Vagina (tissue), 2 donors: Measurements from ENCODE around the gene SLC17A2. TPM values are rescaled to one million over a fixed set of nuclear protein-coding genes. Genes with fewer than 3 reads are reported as not detected.

Experiments
- DNase-seq, 2 donors: peaks; one replicate each; pipeline ENCODE4 v3.0.0-alpha.2; 2017; ENCODE audit errors: extremely low spot score in 2 of 2
- H3K27ac ChIP-seq: fragments of 200-600 bp; sonication (generic); one replicate; pipeline ENCODE4 v1.5.1; 2019
- H3K27me3 ChIP-seq: fragments of 200-600 bp; sonication (generic); one replicate; pipeline ENCODE4 v1.5.1; 2019
- H3K36me3 ChIP-seq, 2 donors: fragments of 200-600 bp; sonication (generic); one replicate each; pipeline ENCODE4 v1.5.1; 2017 to 2019
- H3K4me1 ChIP-seq: fragments of 200-600 bp; sonication (generic); one replicate; pipeline ENCODE4 v1.5.1; 2019
- H3K4me3 ChIP-seq, 2 donors: fragments of 200-600 bp; sonication (generic); 1 replicate in 1 of 2; 2 replicates in 1 of 2; pipeline ENCODE4 v1.5.1; 2016 to 2019
- H3K9me3 ChIP-seq: fragments of 200-600 bp; sonication (generic); one replicate; pipeline ENCODE4 v1.5.1; 2019
- POLR2A ChIP-seq, 2 donors: fragments of 450-650 bp; IDR thresholded peaks; one replicate each; pipeline ENCODE4 v1.6.1; 2017; ENCODE audit warnings: antibody characterized with exemption in 2 of 2, mild to moderate bottlenecking in 2 of 2, moderate library complexity in 2 of 2
- POLR2AphosphoS5 ChIP-seq, 2 donors: sonication (generic); formaldehyde crosslinking; IDR thresholded peaks; one replicate each; pipeline ENCODE4 v1.9.0; 2017; ENCODE audit warnings: antibody characterized with exemption in 2 of 2, mild to moderate bottlenecking in 2 of 2, low read depth in 1 of 2; ENCODE audit not compliant: insufficient read depth in 1 of 2
- intact Hi-C: fragments of 100-400 bp; cut with DNase I; formaldehyde crosslinking; loops from one replicate; pipeline ENCODE4 v1.15.1; 2023
- total RNA-seq: library from RNA; depleted of rRNA; stranded (reverse); fragments of >200 nt; gene quantifications from one replicate; pipeline ENCODE4 v1.2.3, GENCODE V29; 2016
- TF ChIP-seq, protein P1 (sequence below), 3 experiments: fragments of 450-650 bp in 2 of 3; fragments of 200-600 bp in 1 of 3; sonication (generic) in 1 of 3; IDR thresholded peaks; one replicate each; pipeline ENCODE4 v1.5.1; 2017 to 2019; ENCODE audit warnings: antibody characterized with exemption in 3 of 3, mild to moderate bottlenecking in 2 of 3, moderate library complexity in 2 of 3

The SLC17A2 gene
- total RNA-seq, 1 donor from 2014 or later: not detected

DNA sequence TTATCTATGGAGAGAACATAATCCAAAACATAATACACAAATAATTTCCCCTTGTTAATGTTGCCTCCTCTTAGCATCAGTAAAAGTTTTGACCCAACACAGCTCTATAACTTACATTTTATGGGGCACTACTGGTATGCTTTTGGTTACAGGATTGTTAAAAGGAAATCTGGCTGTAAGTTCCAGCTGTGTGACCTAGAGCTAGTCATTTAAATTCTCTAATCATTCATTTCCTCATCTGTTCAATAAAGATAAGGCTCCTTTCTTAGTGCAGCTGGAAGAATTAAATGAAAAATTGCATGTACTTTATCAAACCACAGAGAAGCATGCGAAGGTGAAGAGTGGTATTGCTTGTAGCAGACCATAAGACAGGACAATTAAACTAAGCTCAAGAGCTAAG is 4.6 kb downstream of the SLC17A2 start:
- no peaks in the 10 kb centered on the region for H3K36me3 ChIP-seq
- TF ChIP-seq POLR2AphosphoS5 (IDR thresholded peaks at IDR 0.05; ENCODE audit: insufficient read depth in 1 of 2, low read depth in 1 of 2): no peak
- TF ChIP-seq, protein P1, sequence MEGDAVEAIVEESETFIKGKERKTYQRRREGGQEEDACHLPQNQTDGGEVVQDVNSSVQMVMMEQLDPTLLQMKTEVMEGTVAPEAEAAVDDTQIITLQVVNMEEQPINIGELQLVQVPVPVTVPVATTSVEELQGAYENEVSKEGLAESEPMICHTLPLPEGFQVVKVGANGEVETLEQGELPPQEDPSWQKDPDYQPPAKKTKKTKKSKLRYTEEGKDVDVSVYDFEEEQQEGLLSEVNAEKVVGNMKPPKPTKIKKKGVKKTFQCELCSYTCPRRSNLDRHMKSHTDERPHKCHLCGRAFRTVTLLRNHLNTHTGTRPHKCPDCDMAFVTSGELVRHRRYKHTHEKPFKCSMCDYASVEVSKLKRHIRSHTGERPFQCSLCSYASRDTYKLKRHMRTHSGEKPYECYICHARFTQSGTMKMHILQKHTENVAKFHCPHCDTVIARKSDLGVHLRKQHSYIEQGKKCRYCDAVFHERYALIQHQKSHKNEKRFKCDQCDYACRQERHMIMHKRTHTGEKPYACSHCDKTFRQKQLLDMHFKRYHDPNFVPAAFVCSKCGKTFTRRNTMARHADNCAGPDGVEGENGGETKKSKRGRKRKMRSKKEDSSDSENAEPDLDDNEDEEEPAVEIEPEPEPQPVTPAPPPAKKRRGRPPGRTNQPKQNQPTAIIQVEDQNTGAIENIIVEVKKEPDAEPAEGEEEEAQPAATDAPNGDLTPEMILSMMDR (IDR thresholded peaks at IDR 0.05): no peak
- TF ChIP-seq POLR2A (IDR thresholded peaks at IDR 0.05): no peak
- no peaks in the 10 kb centered on the region for H3K27me3 ChIP-seq
- peak overlapping the region; percentile 30 for H3K27ac ChIP-seq
- H3K4me1 ChIP-seq: no peaks in the 10 kb centered on the region
- H3K9me3 ChIP-seq: no peaks in the 10 kb centered on the region
- DNase-seq: no peak
- intact Hi-C loops: no loop called here
- H3K4me3 ChIP-seq: no peak overlapping the region

DNA sequence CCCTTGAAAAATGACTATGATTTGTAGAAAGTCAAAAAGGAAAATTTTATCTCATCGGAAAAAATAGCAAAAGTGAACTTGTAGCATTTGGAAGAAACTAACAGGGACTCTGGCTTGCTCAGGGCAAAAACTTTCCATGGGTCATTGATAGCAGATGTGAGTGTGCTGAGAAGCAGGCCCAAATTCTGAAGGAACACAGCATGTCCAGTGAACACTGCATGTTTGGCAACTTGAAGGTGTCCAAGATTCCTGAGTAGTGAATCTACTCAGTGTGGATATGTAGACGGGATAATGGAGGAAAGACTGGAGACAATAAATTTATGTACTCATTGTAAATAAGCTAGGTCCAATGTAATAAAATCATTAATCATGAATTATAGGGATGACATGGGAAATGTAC is 8.2 kb downstream of the SLC17A2 start:
- no peaks in the 10 kb centered on the region for H3K9me3 ChIP-seq
- no peak overlapping the region for H3K27ac ChIP-seq
- H3K4me1 ChIP-seq: no peaks in the 10 kb centered on the region
- TF ChIP-seq POLR2AphosphoS5 (IDR thresholded peaks at IDR 0.05; ENCODE audit: insufficient read depth in 1 of 2, low read depth in 1 of 2): no peak
- no peak for TF ChIP-seq POLR2A (IDR thresholded peaks at IDR 0.05)
- TF ChIP-seq, protein P1 (IDR thresholded peaks at IDR 0.05): no peak
- no peaks in the 10 kb centered on the region for H3K36me3 ChIP-seq
- no peak overlapping the region for H3K4me3 ChIP-seq
- no peak for DNase-seq
- intact Hi-C loops: no loop called here
- no peaks in the 10 kb centered on the region for H3K27me3 ChIP-seq

DNA sequence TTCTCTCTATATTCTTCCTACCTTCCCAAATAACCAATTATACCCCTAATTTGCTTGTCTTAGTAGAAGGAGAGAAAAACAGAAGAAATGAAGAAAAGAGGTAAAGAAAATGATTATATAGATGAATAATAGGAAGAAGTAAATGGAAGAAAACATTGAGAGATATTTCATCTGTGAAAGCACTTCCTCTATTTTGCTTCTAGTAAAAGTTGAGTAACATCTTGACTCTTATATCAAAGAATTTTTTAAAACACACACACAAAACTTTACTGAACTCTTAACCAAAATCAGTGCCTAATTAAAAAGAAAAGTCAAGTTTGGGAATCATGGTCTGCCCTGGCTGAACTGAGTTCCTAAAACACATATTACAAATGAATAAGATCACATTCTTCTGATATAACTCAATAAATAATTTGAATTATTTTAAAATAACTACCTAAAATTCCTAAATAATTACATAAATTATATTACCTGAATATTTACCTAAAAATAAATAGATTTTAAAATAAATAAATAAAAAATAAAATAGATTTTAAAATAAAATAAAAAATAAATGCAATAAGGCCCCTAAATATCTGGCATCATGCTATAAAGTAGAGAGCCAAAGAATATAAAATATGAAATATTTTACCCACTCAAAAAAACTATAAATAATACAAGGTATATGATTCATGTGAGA is 8.8 kb downstream of the SLC17A2 start:
- TF ChIP-seq, protein P1 (IDR thresholded peaks at IDR 0.05): no peak
- no peak for TF ChIP-seq POLR2AphosphoS5 (IDR thresholded peaks at IDR 0.05; ENCODE audit: insufficient read depth in 1 of 2, low read depth in 1 of 2)
- no peak for TF ChIP-seq POLR2A (IDR thresholded peaks at IDR 0.05)
- H3K27me3 ChIP-seq: no peaks in the 10 kb centered on the region
- intact Hi-C loops: no loop called here
- H3K4me1 ChIP-seq: no peaks in the 10 kb centered on the region
- no peak overlapping the region for H3K4me3 ChIP-seq
- no peak for DNase-seq
- no peak overlapping the region for H3K27ac ChIP-seq
- H3K9me3 ChIP-seq: no peaks in the 10 kb centered on the region
- H3K36me3 ChIP-seq: no peaks in the 10 kb centered on the region

DNA sequence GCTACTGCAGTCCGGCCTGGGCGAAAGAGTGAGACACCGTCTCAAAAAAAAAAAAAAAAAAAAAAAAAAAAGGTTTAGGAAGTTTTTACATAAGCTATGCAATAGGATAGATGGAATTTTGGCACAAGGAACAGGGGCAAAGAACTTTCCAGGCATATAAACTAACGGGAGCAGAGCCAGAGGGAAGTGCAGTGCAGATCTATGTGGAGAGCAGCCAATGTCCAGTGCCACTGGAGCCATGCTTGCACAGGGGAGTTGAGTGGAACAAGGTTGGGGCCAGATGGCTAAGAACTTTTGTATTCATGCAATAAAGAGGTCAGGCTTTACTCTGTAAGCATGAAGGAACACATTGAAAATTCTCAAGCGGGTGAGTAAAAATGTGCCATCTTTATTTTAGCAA is 10.8 kb downstream of the SLC17A2 start:
- no peak overlapping the region for H3K27ac ChIP-seq
- TF ChIP-seq POLR2AphosphoS5 (IDR thresholded peaks at IDR 0.05; ENCODE audit: insufficient read depth in 1 of 2, low read depth in 1 of 2) (no peak), POLR2A (IDR thresholded peaks at IDR 0.05) (no peak)
- TF ChIP-seq, protein P1 (IDR thresholded peaks at IDR 0.05): no peak
- intact Hi-C loops: no loop called here
- H3K36me3 ChIP-seq: no peaks in the 10 kb centered on the region
- DNase-seq: no peak
- no peaks in the 10 kb centered on the region for H3K9me3 ChIP-seq
- H3K4me1 ChIP-seq: no peaks in the 10 kb centered on the region
- H3K4me3 ChIP-seq: no peak overlapping the region
- H3K27me3 ChIP-seq: no peaks in the 10 kb centered on the region

DNA sequence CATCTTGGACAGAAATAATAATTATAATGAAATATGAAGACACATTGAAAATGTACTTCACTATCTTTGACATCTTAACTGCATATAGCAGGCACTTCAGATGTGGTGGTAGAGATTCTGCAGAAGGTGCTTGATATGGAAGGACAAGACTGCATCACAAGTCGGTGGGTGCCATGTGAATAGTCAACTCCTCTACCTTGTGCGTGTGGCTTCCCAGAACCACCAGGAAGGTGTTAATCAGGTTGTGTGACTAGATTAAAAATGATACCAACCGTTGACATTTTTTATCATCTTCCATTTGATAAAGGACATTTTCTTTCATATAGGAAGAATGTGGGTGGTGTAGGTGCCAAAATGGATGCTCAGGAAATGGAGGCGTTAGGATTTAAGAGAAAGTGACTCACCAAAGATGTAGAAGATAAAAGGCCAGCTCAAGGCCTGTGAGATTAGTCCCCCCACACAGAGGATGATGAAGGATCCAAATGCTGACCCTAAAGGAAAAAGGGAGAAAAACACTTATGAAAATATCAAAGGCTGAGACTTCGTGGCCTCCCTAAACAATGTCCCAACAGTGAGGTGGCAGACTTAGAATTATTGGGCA is 12.3 kb downstream of the SLC17A2 start:
- Histone ChIP-seq H3K9me3 (no peaks in the 10 kb centered on the region), H3K36me3 (no peaks in the 10 kb centered on the region), H3K27me3 (no peaks in the 10 kb centered on the region), H3K4me3 (no peak overlapping the region), H3K4me1 (no peaks in the 10 kb centered on the region), H3K27ac (no peak overlapping the region)
- no peak for DNase-seq
- no peak for TF ChIP-seq POLR2A (IDR thresholded peaks at IDR 0.05)
- TF ChIP-seq, protein P1 (IDR thresholded peaks at IDR 0.05): no peak
- TF ChIP-seq POLR2AphosphoS5 (IDR thresholded peaks at IDR 0.05; ENCODE audit: insufficient read depth in 1 of 2, low read depth in 1 of 2): no peak
- intact Hi-C loops: no loop called here
